Smooth muscle cell (in vitro differentiated cells): ENCODE data around the gene MOV10L1. TPM values are rescaled to one million over a fixed set of nuclear protein-coding genes. Genes with fewer than 3 reads are reported as not detected.

Experiments
- DNase-seq: peaks from one replicate; lab custom pipeline; 2025; ENCODE audit not compliant: unreplicated experiment; lab: John Stamatoyannopoulos, UW
- H2AFZ ChIP-seq: fragments of 200-600 bp; sonication (generic); 2 replicates; pipeline ENCODE4 v1.6.0; 2016; ENCODE audit warnings: antibody characterized with exemption, low read depth, mild to moderate bottlenecking
- H3F3A ChIP-seq: fragments of 200-600 bp; sonication (generic); 2 replicates; pipeline ENCODE4 v1.6.0; 2017; ENCODE audit warnings: antibody characterized with exemption, low read depth
- H3K27ac ChIP-seq: fragments of 200-600 bp; sonication (generic); 2 replicates; pipeline ENCODE4 v1.5.1; 2016; ENCODE audit warnings: low read depth, mild to moderate bottlenecking
- H3K27me3 ChIP-seq: fragments of 200-600 bp; sonication (generic); 2 replicates; pipeline ENCODE4 v1.6.1; 2016; ENCODE audit warnings: low read depth, mild to moderate bottlenecking
- H3K36me3 ChIP-seq: fragments of 200-600 bp; sonication (generic); 2 replicates; pipeline ENCODE4 v1.5.1; 2016; ENCODE audit warnings: low read depth
- H3K4me1 ChIP-seq: fragments of 200-600 bp; sonication (generic); 2 replicates; pipeline ENCODE4 v1.5.1; 2016; ENCODE audit warnings: low read depth
- H3K4me2 ChIP-seq: fragments of 200-600 bp; sonication (generic); 2 replicates; pipeline ENCODE4 v1.6.0; 2016; ENCODE audit warnings: mild to moderate bottlenecking
- H3K4me3 ChIP-seq: fragments of 200-600 bp; sonication (generic); 2 replicates; pipeline ENCODE4 v1.5.1; 2016; ENCODE audit warnings: mild to moderate bottlenecking
- H3K79me2 ChIP-seq: fragments of 200-600 bp; sonication (generic); 2 replicates; pipeline ENCODE4 v1.6.0; 2016; ENCODE audit warnings: low read depth, mild to moderate bottlenecking
- H3K9ac ChIP-seq: fragments of 200-600 bp; sonication (generic); 2 replicates; pipeline ENCODE4 v1.6.0; 2016; ENCODE audit warnings: low read depth
- H3K9me3 ChIP-seq: fragments of 200-600 bp; sonication (generic); replicated peaks from 2 replicates; pipeline ENCODE4 v1.5.1; 2016; ENCODE audit warnings: low read depth
- H4K20me1 ChIP-seq: fragments of 200-600 bp; sonication (generic); 2 replicates; pipeline ENCODE4 v1.6.0; 2016; ENCODE audit warnings: low read depth
- CTCF ChIP-seq: fragments of 200-600 bp; sonication (generic); IDR thresholded peaks from 2 replicates; pipeline ENCODE4 v1.5.1; 2017; ENCODE audit warnings: borderline replicate concordance, mild to moderate bottlenecking, antibody characterized with exemption; ENCODE audit not compliant: insufficient read depth, poor library complexity, severe bottlenecking
- WGBS: methylation state at CpG from one replicate; pipeline ENCODE4 v1.1.7; 2016; ENCODE audit warnings: low lambda C conversion rate; 5-methylcytosine and 5-hydroxymethylcytosine counted together
- polyA plus RNA-seq: library from polyadenylated mRNA; unstranded; fragments of >200 nt; fragmentation: Nextera tagmentation; extraction: Ambion mirVana; gene quantifications from 2 replicates; pipeline ENCODE4 v1.2.1, GENCODE V29; 2016
- total RNA-seq: library from RNA; depleted of rRNA; stranded (reverse); fragments of >200 nt; gene quantifications from 2 replicates; pipeline ENCODE4 v1.2.3, GENCODE V29; 2014

Gene MOV10L1
- total and polyA plus RNA-seq, 2 experiments from 2014 or later: 0.10 to 0.85 TPM

GRCh38 chr22:50074551-50075530 lies 15.0 kb upstream of the MOV10L1 start:
- no peak overlapping the region for H2AFZ ChIP-seq
- DNase-seq: no peak
- H3K4me3 ChIP-seq: no peak overlapping the region
- H3K9me3 ChIP-seq: no peaks in the 10 kb centered on the region
- no peaks in the 10 kb centered on the region for H3F3A ChIP-seq
- no peak overlapping the region for H3K4me2 ChIP-seq
- WGBS: 89% methylated on average over 32 of the region's 32 CpGs
- no peaks in the 10 kb centered on the region for H3K27me3 ChIP-seq
- no peaks in the 10 kb centered on the region for H3K79me2 ChIP-seq
- H3K36me3 ChIP-seq: no peaks in the 10 kb centered on the region
- H3K27ac ChIP-seq: no peak overlapping the region
- TF ChIP-seq CTCF: no peak
- no peaks in the 10 kb centered on the region for H3K4me1 ChIP-seq
- no peak overlapping the region for H3K9ac ChIP-seq
- H4K20me1 ChIP-seq: no peaks in the 10 kb centered on the region

- WGBS: 91% methylated on average over 43 of the region's 43 CpGs
- H3K79me2 ChIP-seq: no peaks in the 10 kb centered on the region
- no peak overlapping the region for H3K4me2 ChIP-seq
- H3K4me3 ChIP-seq: no peak overlapping the region
- H3K4me1 ChIP-seq: no peaks in the 10 kb centered on the region
- H3K9ac ChIP-seq: no peak overlapping the region
- no peak for DNase-seq
- H3K36me3 ChIP-seq: no peaks in the 10 kb centered on the region
- H4K20me1 ChIP-seq: no peaks in the 10 kb centered on the region
- H3K27me3 ChIP-seq: no peaks in the 10 kb centered on the region
- no peaks in the 10 kb centered on the region for H3K9me3 ChIP-seq
- no peak overlapping the region for H2AFZ ChIP-seq
- H3F3A ChIP-seq: no peaks in the 10 kb centered on the region
- no peak overlapping the region for H3K27ac ChIP-seq
- TF ChIP-seq CTCF: no peak
These were observed 12.9 kb upstream of the MOV10L1 start for GRCh38 chr22:50076646-50077535.

DNA sequence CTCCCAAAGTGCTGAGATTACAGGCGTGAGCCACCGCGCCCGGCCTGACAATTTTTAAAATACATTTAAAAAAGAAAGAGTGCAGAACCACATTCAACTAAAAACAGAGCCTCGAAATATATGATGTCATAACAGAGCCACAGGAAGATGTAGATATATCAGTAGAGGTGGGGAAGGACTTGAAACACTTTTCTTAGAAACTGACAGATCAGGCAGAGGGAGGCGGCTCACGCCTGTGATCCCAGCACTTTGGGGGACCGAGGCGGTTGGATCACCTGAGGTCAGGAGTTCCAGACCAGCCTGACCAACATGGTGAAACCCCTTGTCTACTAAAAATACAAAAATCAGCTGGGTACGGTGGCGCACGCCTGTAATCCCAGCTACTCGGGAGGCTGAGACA lies 11.6 kb upstream of the MOV10L1 start:
- Histone ChIP-seq H3K27me3 (no peaks in the 10 kb centered on the region), H3K4me1 (no peaks in the 10 kb centered on the region), H3K4me2 (no peak overlapping the region), H3K36me3 (no peaks in the 10 kb centered on the region), H3K9ac (no peak overlapping the region), H3K27ac (no peak overlapping the region), H4K20me1 (no peaks in the 10 kb centered on the region), H3F3A (no peaks in the 10 kb centered on the region), H3K9me3 (no peaks in the 10 kb centered on the region), H3K4me3 (no peak overlapping the region), H3K79me2 (no peaks in the 10 kb centered on the region), H2AFZ (no peak overlapping the region)
- DNase-seq: no peak
- no peak for TF ChIP-seq CTCF
- WGBS: 99% methylated on average over 13 of the region's 13 CpGs
